OCI-LY3 (cell line): Measurements from ENCODE around the gene KAZN.

Source experiments
- CTCF ChIP-seq: fragments of 200-600, 300-600 bp; sonication (generic); IDR thresholded peaks from 2 replicates; pipeline ENCODE4 v1.5.1; 2014; ENCODE audit warnings: antibody characterized with exemption, low read length, low read depth
- EZH2phosphoT487 ChIP-seq: fragments of 200-600 bp; shearing (Covaris generic); IDR thresholded peaks from 2 replicates; pipeline ENCODE4 v1.6.1; 2018; ENCODE audit warnings: antibody characterized with exemption, mixed run types, low read depth

GRCh38 chr1:14994841-14995437 lies 396.5 kb downstream of the KAZN start:
- TF ChIP-seq CTCF = no peak
- TF ChIP-seq EZH2phosphoT487 = no peak
